GM23338 (cell line): ENCODE data around the gene RTL10. TPM values are rescaled to one million over a fixed set of nuclear protein-coding genes. Genes with fewer than 3 reads are reported as not detected.

Source experiments
- ATAC-seq: fragments of 200-7000 bp; cut with Tn5 transposase; 3 replicates; pipeline ENCODE4 v1.9.1; 2020
- DNase-seq: peaks from one replicate; pipeline ENCODE4 v3.0.0-alpha.2; 2015; ENCODE audit warnings: low spot score
- H2AFZ ChIP-seq: fragments of 200-600 bp; sonication (generic); 2 replicates; pipeline ENCODE4 v1.8.0; 2016; ENCODE audit warnings: antibody characterized with exemption, mild to moderate bottlenecking, moderate library complexity
- H3F3A ChIP-seq: fragments of 200-600 bp; sonication (generic); replicated peaks from 2 replicates; pipeline ENCODE4 v1.8.0; 2017; ENCODE audit warnings: antibody characterized with exemption, mixed run types, low read depth
- H3K27ac ChIP-seq: fragments of 200-600 bp; sonication (generic); 2 replicates; pipeline ENCODE4 v1.6.1; 2016; ENCODE audit warnings: low read depth
- H3K27me3 ChIP-seq: fragments of 200-600 bp; sonication (generic); 2 replicates; pipeline ENCODE4 v1.8.0; 2016; ENCODE audit warnings: mild to moderate bottlenecking, mixed run types, moderate library complexity; ENCODE audit not compliant: insufficient read depth
- H3K36me3 ChIP-seq: fragments of 200-600 bp; sonication (generic); 2 replicates; pipeline ENCODE4 v1.8.0; 2016; ENCODE audit warnings: mild to moderate bottlenecking; ENCODE audit not compliant: insufficient read depth
- H3K4me1 ChIP-seq: fragments of 200-600 bp; sonication (generic); 2 replicates; pipeline ENCODE4 v1.8.0; 2016; ENCODE audit warnings: mild to moderate bottlenecking, moderate library complexity; ENCODE audit not compliant: insufficient read depth
- H3K4me2 ChIP-seq: fragments of 200-600 bp; sonication (generic); 2 replicates; pipeline ENCODE4 v1.7.1; 2017; ENCODE audit warnings: mixed run types
- H3K4me3 ChIP-seq: fragments of 200-600 bp; sonication (generic); 2 replicates; pipeline ENCODE4 v1.6.1; 2016; ENCODE audit warnings: mixed run types
- H3K79me2 ChIP-seq: fragments of 200-600 bp; sonication (generic); replicated peaks from 2 replicates; pipeline ENCODE4 v1.8.0; 2017; ENCODE audit warnings: mild to moderate bottlenecking; ENCODE audit not compliant: insufficient read depth
- H3K9me2 ChIP-seq: fragments of 200-600 bp; sonication (generic); 2 replicates; pipeline ENCODE4 v1.8.0; 2017; ENCODE audit not compliant: insufficient read depth
- H4K20me1 ChIP-seq: fragments of 200-600 bp; sonication (generic); replicated peaks from 2 replicates; pipeline ENCODE4 v1.8.0; 2017; ENCODE audit warnings: mild to moderate bottlenecking; ENCODE audit not compliant: insufficient read depth
- H3K27ac Mint-ChIP-seq: 2 replicates; pipeline ENCODE4 v1.8.0; 2020; ENCODE audit warnings: inconsistent platforms, mild to moderate bottlenecking, moderate library complexity, mixed read lengths
- H3K27me3 Mint-ChIP-seq: 3 replicates; pipeline ENCODE4 v1.8.0; 2022; ENCODE audit warnings: low read depth, mild to moderate bottlenecking, moderate library complexity, mixed read lengths, inconsistent platforms; ENCODE audit not compliant: insufficient read depth, poor library complexity
- H3K36me3 Mint-ChIP-seq: 3 replicates; pipeline ENCODE4 v1.8.0; 2021; ENCODE audit warnings: low read depth, mild to moderate bottlenecking, inconsistent platforms, moderate library complexity, mixed read lengths
- H3K4me1 Mint-ChIP-seq: 3 replicates; pipeline ENCODE4 v1.8.0; 2020; ENCODE audit warnings: mild to moderate bottlenecking, inconsistent platforms, mixed read lengths
- H3K4me3 Mint-ChIP-seq: 3 replicates; pipeline ENCODE4 v1.8.0; 2021; ENCODE audit warnings: moderate library complexity, mild to moderate bottlenecking, inconsistent platforms, mixed read lengths
- H3K9me3 Mint-ChIP-seq: 3 replicates; pipeline ENCODE4 v1.8.0; 2020; ENCODE audit warnings: moderate library complexity, mild to moderate bottlenecking, inconsistent platforms, mixed read lengths
- CREB1 ChIP-seq: fragments of 250-450 bp; sonication (Bioruptor Pico); IDR thresholded peaks from 2 replicates; pipeline ENCODE4 v1.5.0; 2020; ENCODE audit warnings: low read depth, mild to moderate bottlenecking, moderate library complexity
- EZH2 ChIP-seq: fragments of 200-600 bp; sonication (generic); IDR thresholded peaks from one replicate; pipeline ENCODE4 v1.8.0; 2017; ENCODE audit warnings: antibody characterized with exemption, mild to moderate bottlenecking, low read depth; ENCODE audit not compliant: unreplicated experiment
- EZH2phosphoT487 ChIP-seq: fragments of 200-600 bp; sonication (generic); IDR thresholded peaks from one replicate; pipeline ENCODE4 v1.8.1; 2018; ENCODE audit warnings: antibody characterized with exemption; ENCODE audit not compliant: unreplicated experiment
- JUNB ChIP-seq: IDR thresholded peaks from one replicate; pipeline ENCODE4 v1.6.1; 2016; ENCODE audit warnings: antibody characterized with exemption; ENCODE audit not compliant: unreplicated experiment
- NANOG ChIP-seq: IDR thresholded peaks from 2 replicates; pipeline ENCODE4 v1.6.1; 2016; ENCODE audit warnings: antibody characterized with exemption, borderline replicate concordance
- POLR2AphosphoS5 ChIP-seq: IDR thresholded peaks from 2 replicates; pipeline ENCODE4 v1.6.1; 2016; ENCODE audit warnings: antibody characterized with exemption, low read depth
- STAT1 ChIP-seq: IDR thresholded peaks from one replicate; pipeline ENCODE4 v1.6.1; 2016; ENCODE audit warnings: antibody characterized with exemption; ENCODE audit not compliant: unreplicated experiment
- ZNF114 ChIP-seq: fragments of 250-450 bp; sonication (Bioruptor Pico); IDR thresholded peaks from 2 replicates; pipeline ENCODE4 v1.5.0; 2020; ENCODE audit warnings: mild to moderate bottlenecking, moderate library complexity
- ZNF331 ChIP-seq: fragments of 250-450 bp; sonication (Bioruptor Pico); IDR thresholded peaks from 2 replicates; pipeline ENCODE4 v1.5.0; 2020; ENCODE audit warnings: low read depth, mild to moderate bottlenecking, moderate library complexity
- polyA plus RNA-seq: library from polyadenylated mRNA; unstranded; fragments of >200 nt; fragmentation: Nextera tagmentation; extraction: Ambion mirVana; gene quantifications from 2 replicates; pipeline ENCODE4 v1.2.1, GENCODE V29; 2016
- total RNA-seq: library from RNA; depleted of rRNA; stranded (reverse); fragments of >200 nt; shearing (Covaris generic); gene quantifications from 2 replicates; pipeline ENCODE4 v1.2.3, GENCODE V29; 2014
- TF ChIP-seq, protein P1 (sequence below): fragments of 250-450 bp; sonication (Bioruptor Pico); IDR thresholded peaks from 2 replicates; pipeline ENCODE4 v1.5.0; 2020; ENCODE audit warnings: mild to moderate bottlenecking, moderate library complexity
- TF ChIP-seq, protein P2 (sequence below), 2 experiments: fragments of 200-600 bp in 1 of 2; sonication (generic) in 1 of 2; conservative IDR thresholded peaks; 2 replicates each; pipeline versions ENCODE4 v1.5.1 to v1.6.1; 2016 to 2017; ENCODE audit warnings: antibody characterized with exemption in 2 of 2, low read depth in 2 of 2, mild to moderate bottlenecking in 2 of 2, moderate library complexity in 1 of 2
- TF ChIP-seq, protein P3 (sequence below): IDR thresholded peaks from 2 replicates; pipeline ENCODE4 v1.6.1; 2016; ENCODE audit warnings: antibody characterized with exemption
- TF ChIP-seq, protein P4 (sequence below): IDR thresholded peaks from one replicate; pipeline ENCODE4 v1.6.1; 2018; ENCODE audit warnings: antibody characterized with exemption; ENCODE audit not compliant: unreplicated experiment

RTL10 gene
- total and polyA plus RNA-seq, 2 experiments from 2014 or later = 9.4 to 17.4 TPM

DNA sequence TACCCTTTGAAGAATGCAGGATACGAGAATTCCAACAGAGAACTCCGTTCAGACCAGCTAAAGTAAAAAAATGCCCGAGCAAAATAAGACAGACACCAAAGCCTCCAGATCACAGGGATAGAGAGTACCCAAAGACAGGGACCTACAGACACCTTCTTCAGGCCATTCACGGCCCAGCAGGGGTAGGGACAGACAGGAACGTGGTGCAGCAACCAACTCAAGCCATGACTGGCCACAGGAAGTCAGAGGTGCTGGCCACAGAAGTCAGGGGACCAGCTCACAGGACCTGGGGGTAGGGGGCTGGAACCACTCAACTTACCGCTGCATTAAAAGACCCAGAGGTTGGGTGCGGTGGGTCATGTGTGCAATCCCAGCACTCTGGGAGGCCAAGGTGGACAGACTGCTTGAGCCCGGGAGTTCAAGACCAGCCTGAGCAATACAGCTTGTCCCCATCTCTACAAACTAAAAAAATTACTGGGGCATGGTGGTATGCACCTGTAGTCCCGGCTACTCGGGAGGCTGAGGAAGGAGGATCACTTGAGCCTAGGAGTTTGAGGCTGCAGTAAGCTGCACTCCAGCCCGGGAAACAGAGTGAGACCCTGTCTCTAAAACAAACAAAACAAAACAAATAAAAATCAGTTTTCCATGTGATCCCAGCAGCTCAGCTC, 47.0 kb upstream of the RTL10 start:
- H2AFZ ChIP-seq = no peak overlapping the region
- peaks cover 3% of the 10 kb centered on the region; the same call in 1 of the 3 replicates for H3K9me3 Mint-ChIP-seq
- no peaks in the 10 kb centered on the region; the same call in 1 of the 2 replicates for H3K4me1 ChIP-seq
- ATAC-seq (no peak), DNase-seq (no peak)
- H3K9me2 ChIP-seq = no peaks in the 10 kb centered on the region
- H3K27ac ChIP-seq = no peak overlapping the region
- peaks cover 12% of the 10 kb centered on the region for H3K27me3 Mint-ChIP-seq
- 0 out of 2 replicates have a peak, but pooled peaks cover 2% of the 10 kb centered on the region for H3F3A ChIP-seq
- no peaks in the 10 kb centered on the region for H3K79me2 ChIP-seq
- H3K4me3 Mint-ChIP-seq = no peak overlapping the region
- no peak overlapping the region for H3K4me2 ChIP-seq
- no peak overlapping the region for H3K27ac Mint-ChIP-seq
- TF ChIP-seq, protein P1, sequence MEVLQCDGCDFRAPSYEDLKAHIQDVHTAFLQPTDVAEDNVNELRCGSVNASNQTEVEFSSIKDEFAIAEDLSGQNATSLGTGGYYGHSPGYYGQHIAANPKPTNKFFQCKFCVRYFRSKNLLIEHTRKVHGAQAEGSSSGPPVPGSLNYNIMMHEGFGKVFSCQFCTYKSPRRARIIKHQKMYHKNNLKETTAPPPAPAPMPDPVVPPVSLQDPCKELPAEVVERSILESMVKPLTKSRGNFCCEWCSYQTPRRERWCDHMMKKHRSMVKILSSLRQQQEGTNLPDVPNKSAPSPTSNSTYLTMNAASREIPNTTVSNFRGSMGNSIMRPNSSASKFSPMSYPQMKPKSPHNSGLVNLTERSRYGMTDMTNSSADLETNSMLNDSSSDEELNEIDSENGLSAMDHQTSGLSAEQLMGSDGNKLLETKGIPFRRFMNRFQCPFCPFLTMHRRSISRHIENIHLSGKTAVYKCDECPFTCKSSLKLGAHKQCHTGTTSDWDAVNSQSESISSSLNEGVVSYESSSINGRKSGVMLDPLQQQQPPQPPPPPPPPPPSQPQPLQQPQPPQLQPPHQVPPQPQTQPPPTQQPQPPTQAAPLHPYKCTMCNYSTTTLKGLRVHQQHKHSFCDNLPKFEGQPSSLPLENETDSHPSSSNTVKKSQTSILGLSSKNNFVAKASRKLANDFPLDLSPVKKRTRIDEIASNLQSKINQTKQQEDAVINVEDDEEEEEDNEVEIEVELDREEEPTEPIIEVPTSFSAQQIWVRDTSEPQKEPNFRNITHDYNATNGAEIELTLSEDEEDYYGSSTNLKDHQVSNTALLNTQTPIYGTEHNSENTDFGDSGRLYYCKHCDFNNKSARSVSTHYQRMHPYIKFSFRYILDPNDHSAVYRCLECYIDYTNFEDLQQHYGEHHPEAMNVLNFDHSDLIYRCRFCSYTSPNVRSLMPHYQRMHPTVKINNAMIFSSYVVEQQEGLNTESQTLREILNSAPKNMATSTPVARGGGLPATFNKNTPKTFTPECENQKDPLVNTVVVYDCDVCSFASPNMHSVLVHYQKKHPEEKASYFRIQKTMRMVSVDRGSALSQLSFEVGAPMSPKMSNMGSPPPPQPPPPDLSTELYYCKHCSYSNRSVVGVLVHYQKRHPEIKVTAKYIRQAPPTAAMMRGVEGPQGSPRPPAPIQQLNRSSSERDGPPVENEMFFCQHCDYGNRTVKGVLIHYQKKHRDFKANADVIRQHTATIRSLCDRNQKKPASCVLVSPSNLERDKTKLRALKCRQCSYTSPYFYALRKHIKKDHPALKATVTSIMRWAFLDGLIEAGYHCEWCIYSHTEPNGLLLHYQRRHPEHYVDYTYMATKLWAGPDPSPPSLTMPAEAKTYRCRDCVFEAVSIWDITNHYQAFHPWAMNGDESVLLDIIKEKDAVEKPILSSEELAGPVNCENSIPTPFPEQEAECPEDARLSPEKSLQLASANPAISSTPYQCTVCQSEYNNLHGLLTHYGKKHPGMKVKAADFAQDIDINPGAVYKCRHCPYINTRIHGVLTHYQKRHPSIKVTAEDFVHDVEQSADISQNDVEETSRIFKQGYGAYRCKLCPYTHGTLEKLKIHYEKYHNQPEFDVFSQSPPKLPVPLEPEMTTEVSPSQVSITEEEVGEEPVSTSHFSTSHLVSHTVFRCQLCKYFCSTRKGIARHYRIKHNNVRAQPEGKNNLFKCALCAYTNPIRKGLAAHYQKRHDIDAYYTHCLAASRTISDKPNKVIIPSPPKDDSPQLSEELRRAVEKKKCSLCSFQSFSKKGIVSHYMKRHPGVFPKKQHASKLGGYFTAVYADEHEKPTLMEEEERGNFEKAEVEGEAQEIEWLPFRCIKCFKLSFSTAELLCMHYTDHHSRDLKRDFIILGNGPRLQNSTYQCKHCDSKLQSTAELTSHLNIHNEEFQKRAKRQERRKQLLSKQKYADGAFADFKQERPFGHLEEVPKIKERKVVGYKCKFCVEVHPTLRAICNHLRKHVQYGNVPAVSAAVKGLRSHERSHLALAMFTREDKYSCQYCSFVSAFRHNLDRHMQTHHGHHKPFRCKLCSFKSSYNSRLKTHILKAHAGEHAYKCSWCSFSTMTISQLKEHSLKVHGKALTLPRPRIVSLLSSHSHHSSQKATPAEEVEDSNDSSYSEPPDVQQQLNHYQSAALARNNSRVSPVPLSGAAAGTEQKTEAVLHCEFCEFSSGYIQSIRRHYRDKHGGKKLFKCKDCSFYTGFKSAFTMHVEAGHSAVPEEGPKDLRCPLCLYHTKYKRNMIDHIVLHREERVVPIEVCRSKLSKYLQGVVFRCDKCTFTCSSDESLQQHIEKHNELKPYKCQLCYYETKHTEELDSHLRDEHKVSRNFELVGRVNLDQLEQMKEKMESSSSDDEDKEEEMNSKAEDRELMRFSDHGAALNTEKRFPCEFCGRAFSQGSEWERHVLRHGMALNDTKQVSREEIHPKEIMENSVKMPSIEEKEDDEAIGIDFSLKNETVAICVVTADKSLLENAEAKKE (CRISPR knock-in tag) = no peak
- TF ChIP-seq EZH2 (no peak), CREB1 (CRISPR knock-in tag) (no peak), NANOG (no peak), ZNF114 (CRISPR knock-in tag) (no peak), POLR2AphosphoS5 (no peak), EZH2phosphoT487 (no peak), ZNF331 (no peak), STAT1 (no peak), JUNB (no peak)
- TF ChIP-seq, protein P2, sequence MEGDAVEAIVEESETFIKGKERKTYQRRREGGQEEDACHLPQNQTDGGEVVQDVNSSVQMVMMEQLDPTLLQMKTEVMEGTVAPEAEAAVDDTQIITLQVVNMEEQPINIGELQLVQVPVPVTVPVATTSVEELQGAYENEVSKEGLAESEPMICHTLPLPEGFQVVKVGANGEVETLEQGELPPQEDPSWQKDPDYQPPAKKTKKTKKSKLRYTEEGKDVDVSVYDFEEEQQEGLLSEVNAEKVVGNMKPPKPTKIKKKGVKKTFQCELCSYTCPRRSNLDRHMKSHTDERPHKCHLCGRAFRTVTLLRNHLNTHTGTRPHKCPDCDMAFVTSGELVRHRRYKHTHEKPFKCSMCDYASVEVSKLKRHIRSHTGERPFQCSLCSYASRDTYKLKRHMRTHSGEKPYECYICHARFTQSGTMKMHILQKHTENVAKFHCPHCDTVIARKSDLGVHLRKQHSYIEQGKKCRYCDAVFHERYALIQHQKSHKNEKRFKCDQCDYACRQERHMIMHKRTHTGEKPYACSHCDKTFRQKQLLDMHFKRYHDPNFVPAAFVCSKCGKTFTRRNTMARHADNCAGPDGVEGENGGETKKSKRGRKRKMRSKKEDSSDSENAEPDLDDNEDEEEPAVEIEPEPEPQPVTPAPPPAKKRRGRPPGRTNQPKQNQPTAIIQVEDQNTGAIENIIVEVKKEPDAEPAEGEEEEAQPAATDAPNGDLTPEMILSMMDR (conservative IDR thresholded peaks at IDR 0.05; ENCODE audit: low read depth in 2 of 2) = no peak
- TF ChIP-seq, protein P3, sequence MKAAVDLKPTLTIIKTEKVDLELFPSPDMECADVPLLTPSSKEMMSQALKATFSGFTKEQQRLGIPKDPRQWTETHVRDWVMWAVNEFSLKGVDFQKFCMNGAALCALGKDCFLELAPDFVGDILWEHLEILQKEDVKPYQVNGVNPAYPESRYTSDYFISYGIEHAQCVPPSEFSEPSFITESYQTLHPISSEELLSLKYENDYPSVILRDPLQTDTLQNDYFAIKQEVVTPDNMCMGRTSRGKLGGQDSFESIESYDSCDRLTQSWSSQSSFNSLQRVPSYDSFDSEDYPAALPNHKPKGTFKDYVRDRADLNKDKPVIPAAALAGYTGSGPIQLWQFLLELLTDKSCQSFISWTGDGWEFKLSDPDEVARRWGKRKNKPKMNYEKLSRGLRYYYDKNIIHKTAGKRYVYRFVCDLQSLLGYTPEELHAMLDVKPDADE = no peak
- TF ChIP-seq, protein P4, sequence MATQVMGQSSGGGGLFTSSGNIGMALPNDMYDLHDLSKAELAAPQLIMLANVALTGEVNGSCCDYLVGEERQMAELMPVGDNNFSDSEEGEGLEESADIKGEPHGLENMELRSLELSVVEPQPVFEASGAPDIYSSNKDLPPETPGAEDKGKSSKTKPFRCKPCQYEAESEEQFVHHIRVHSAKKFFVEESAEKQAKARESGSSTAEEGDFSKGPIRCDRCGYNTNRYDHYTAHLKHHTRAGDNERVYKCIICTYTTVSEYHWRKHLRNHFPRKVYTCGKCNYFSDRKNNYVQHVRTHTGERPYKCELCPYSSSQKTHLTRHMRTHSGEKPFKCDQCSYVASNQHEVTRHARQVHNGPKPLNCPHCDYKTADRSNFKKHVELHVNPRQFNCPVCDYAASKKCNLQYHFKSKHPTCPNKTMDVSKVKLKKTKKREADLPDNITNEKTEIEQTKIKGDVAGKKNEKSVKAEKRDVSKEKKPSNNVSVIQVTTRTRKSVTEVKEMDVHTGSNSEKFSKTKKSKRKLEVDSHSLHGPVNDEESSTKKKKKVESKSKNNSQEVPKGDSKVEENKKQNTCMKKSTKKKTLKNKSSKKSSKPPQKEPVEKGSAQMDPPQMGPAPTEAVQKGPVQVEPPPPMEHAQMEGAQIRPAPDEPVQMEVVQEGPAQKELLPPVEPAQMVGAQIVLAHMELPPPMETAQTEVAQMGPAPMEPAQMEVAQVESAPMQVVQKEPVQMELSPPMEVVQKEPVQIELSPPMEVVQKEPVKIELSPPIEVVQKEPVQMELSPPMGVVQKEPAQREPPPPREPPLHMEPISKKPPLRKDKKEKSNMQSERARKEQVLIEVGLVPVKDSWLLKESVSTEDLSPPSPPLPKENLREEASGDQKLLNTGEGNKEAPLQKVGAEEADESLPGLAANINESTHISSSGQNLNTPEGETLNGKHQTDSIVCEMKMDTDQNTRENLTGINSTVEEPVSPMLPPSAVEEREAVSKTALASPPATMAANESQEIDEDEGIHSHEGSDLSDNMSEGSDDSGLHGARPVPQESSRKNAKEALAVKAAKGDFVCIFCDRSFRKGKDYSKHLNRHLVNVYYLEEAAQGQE = no peak
- peaks cover 3% of the 10 kb centered on the region; the same call in 1 of the 3 replicates for H3K36me3 Mint-ChIP-seq
- no peaks in the 10 kb centered on the region for H3K36me3 ChIP-seq
- no peaks in the 10 kb centered on the region for H3K27me3 ChIP-seq
- no peaks in the 10 kb centered on the region for H4K20me1 ChIP-seq
- H3K4me3 ChIP-seq = no peak overlapping the region
- peaks cover 20% of the 10 kb centered on the region for H3K4me1 Mint-ChIP-seq
